CD4-positive, alpha-beta T cell treated with Interleukin-15 for 4 hours (primary cell): ENCODE results near the gene NCK1.

Experiments used
- DNase-seq: peaks from one replicate; pipeline ENCODE4 v3.0.0-alpha.2; 2020; ENCODE audit warnings: low spot score

Gene NCK1

DNA sequence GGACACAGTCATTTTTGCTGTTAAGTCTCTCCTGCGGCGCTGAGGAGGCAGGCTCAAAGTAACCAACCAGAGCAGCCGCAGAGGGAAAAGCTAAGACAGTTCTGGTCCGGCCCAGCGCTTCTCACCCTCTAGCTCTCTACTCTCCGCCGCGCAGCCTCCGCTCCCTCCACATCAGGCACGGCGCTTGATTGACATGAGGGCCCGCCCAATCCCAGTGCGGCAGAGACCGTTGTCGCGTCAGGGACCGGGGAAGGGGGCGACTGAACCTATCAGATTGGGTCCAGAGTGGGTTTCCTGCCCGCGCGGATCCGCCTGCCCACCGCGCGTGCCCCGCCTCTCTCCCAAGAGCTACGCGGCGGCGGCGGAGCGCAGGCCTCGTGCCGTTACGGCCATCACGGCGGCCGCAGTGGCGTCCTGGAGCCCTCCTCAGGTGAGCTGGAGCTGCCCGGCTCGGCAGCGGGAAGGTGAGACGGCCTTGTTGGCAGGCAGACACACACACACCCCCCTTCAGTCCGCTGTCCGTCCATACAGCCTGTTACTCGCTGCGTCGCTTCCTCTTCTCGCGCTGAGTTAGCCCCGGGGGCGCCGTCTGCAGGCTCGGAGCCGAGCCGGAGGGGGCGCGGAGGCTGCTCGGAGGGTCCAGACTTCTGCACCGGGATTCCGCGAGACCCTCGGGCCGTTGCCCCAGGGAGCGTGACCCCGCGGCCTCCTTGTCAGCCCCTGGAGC lies at the start of gene NCK1:
NCK1 (plus strand) TSS at position 319 of the 727 bp plus-strand sequence. CDS start 65,794 bp downstream, outside the sequence.
- peak; percentile 99 for DNase-seq

DNA sequence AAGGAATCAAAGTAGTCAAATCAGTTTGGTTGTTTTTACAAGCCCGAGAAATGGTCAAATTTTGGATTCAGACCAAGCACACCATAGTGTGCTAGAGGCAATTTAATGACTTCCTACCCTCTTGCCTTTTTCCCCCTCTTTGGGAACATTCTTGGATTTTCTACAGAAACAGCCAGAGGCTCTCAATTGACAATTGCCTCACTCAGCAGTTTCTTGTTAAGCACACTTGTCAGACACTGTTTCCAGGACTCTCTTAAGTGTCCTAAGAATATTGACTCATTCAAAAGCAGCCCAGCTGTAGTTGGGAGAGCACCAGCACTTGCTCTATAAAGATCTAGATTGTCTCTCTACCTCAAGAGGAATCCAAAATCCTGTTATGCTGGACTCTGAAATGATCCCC lies 44.6 kb upstream of the NCK1 start:
- DNase-seq = no peak

DNA sequence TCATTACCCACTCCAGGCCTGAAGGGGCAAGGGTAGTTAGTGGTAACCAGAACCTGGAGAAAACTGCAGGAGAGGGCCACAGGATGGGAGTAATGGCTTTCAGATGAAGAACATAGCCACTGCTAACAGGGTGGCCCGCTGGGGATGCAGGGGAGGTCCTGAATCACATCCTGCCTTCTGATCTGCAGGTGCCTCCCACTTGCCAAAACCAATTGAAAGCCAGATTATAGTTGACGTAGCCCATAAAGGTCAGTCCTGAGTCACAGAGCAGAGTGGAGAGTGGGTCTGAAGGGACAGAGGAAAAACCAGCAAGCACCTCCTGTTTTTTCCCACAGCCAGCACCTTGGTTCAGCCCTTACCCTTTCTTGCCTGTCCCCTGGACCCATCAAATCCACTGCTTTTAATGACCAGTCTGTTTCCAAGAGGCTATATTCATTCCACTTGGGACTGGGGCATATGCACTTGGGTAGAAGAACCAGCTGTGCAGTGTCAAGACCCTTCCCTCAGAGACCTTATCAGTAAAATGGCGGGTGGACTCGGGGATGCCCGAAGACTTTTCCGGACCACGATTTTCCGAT lies 43.7 kb upstream of the NCK1 start:
- DNase-seq = peak; percentile 37

DNA sequence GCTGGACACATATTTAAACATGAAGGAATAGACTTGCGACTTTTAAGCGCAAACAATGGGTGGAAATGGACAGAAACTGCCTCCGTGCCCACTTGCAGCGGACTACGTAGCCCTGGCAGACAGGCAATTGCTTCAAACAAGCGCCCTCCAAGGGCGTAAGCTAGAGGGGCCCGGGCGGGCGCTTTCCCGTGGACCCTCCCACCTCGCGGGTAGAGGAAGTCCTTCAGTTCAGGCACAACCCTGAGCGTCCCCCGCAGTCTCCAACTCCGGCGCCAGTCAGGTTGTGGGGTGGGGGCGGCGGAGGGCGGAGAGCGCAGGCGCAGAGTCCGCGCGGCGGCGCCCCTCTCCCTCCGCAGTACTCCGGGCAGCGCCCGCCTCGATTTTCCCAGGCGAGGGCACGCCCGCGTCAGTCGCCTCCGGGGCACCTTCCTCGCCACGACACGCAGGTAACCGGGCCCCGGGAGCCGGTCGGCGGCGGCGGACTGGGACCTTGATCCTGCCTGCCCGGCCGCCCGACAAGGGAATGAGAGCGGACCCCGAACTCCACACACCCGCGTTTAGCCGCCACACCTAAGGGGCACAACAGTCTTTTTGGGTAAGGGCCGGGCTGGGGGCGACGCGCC lies 43.1 kb upstream of the NCK1 start, which contains the start of gene SLC35G2:
SLC35G2 (plus strand) TSS at position 358 of the 623 bp plus-strand sequence. CDS start 35,335 bp downstream, outside the sequence.
- DNase-seq = peak; percentile 19

DNA sequence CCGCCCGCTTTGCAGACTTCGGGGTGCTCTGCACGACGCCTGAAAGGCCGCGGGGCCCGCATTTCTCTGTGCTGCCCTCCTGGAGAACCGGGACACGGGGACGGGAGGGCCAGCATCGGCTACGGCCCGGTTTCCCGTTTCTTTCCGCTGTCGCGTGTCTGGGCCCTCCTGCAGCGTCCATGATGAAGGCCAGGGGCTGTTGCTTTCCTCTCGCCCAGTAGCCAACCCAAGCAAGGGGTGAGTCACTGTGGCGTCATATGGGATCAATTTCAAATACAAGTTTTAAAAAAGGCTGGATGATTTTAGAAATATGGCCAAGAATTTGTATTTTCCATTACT lies 42.6 kb upstream of the NCK1 start:
- DNase-seq = no peak

DNA sequence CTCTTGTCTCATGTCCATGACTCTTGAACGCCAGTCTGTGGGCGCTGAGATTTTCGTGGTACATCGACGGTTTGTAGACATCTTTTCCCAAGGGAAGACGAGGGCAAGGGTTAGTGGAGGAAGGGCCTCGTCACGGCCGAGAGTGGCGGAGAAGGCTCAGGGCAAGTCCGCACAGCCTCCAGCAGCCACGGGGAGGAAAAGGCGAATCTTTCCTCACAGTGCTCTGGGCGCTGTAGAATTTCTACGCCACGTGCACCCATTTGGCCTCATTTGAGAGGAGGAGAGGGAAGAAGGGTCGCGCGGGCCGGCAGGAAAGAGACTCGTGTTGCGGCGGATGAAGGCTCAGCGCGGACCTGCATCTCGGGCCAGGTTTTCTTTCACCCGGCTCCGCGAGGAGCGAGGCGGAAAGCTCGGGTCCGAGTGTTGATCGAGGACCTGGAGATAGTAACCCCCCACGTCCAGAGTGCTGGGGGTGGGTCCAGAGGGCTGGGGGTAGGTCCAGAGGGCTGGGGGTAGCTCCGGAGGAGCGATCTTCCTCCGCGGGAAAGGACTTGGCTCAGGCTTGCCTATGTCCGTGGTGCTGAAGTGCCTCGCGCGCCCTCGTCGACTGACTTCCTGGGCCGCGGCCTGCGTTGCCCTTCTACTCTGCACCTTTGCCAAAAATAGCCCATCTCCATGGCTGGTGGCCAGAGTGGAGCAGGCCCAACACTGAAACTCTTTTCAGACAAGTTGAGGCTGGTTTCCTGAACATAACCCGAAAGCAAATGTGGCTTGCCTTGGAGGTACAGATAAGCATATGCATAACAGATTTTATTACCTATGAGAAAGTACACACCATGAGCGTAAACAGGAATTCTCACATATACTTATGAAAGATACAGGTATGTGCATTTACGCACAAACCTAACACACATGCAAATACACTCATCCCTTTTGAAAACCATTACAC lies 42.0 kb upstream of the NCK1 start:
- no peak for DNase-seq

DNA sequence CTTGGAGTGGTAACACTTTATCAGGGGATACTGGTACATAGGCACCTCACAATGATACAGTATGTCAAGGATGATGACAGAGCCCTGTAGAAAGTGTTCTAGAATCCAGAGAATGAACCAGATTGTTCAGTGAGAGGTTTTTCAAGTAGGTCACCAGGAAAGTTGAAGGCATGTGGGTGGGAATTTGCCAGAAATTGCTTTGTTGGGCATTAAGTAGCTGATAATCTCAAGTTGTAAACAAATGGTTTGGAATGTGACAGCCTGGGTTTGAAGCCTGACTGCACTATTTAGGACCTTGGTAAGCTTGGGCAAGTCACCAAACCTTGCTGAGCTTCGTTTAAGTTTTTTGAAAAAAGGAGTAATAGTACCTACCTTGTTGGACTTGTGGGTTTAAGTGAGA lies 30.5 kb upstream of the NCK1 start:
- DNase-seq = no peak

DNA sequence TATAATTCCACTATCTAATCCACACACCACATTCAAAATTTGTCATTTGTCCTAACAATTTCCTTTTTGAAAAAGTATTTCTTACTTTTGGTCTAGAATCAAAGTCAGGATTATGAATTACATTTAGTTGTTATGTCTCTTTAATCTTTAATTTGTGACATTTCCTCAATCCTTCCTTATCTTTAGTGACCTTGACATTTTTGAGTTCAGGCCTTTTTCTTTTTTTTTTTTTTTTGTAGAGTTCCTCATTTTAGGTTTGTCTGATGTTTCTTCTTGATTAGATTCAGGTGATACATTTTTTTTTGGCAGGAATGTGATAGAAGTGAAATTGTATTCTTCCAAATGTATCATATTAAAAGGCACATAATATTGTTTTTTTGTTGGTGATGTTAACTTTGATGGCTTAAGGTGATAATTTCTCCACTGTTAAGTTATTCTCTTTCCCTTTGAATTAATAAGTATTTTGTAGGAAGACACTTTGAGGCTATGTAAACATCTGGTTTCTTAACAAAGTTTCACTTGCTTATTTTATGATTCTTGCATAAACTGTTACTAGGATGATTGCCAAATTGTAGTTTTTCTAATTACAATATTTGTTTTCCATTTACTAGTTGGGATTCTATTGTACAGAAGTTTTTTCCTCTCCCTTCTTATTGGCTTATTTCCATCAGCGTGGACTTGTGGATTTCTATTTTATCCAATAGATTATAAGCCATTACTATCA lies 26.8 kb upstream of the NCK1 start:
- DNase-seq = no peak

DNA sequence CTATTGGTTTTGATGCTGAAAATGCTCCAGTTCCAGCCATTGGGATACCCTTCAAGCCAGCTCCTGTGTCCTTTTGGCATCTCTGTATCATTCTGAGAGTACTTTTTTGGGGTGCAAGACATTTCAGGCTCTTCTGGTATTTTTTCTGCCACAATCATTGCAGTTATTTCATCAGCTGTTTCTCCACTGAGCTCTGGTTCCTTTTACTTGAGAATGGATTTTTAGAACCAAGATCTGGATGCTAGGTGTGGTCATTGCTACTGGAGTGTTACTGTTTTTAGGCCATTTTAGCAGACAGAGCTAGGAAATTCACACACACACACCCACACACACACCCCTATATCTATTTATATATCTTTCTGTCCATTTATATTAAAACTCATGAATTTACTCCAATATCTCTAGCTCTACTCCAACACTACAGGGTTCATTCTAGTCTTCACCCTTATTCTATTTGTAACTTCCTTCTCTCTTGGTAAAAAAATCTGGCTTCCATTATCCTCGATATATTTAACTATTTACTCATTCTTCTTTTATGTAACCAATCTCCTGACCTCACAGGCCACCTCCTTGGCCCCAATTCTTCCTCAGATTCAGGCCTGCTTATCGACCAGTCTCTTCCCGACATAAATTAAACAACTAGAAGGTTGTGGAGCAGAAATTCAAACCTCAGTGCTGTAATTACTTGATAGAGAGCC lies 26.0 kb upstream of the NCK1 start:
- no peak for DNase-seq

DNA sequence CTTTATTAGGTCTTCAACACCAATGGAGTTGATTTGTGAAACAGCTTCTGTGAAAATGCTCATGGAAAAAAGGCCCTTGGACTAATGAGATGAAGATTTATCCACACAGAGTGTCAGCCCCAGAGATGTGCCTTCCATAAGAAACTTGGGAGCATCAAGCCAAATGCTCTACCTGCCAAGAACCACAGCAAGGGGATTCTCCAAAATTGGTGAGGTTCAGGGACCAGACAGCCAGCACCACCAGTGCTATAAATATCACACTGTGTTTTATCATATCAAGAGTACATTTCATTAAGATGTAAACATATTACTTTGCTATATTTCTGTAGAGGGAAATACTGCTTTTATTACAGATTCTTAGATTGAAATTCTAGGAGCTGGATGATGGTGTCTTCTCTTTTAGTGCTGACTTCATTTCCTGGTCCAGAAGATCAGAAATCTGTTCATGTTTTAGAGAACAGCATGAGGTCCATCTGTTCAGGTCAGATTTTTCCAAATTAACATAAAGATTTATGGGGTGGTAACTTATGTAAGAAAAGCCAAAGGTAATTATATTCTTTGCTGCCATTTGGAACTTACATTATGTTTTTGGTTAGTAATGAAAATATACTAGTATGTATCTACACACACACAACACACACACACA lies 25.4 kb upstream of the NCK1 start:
- DNase-seq = no peak

DNA sequence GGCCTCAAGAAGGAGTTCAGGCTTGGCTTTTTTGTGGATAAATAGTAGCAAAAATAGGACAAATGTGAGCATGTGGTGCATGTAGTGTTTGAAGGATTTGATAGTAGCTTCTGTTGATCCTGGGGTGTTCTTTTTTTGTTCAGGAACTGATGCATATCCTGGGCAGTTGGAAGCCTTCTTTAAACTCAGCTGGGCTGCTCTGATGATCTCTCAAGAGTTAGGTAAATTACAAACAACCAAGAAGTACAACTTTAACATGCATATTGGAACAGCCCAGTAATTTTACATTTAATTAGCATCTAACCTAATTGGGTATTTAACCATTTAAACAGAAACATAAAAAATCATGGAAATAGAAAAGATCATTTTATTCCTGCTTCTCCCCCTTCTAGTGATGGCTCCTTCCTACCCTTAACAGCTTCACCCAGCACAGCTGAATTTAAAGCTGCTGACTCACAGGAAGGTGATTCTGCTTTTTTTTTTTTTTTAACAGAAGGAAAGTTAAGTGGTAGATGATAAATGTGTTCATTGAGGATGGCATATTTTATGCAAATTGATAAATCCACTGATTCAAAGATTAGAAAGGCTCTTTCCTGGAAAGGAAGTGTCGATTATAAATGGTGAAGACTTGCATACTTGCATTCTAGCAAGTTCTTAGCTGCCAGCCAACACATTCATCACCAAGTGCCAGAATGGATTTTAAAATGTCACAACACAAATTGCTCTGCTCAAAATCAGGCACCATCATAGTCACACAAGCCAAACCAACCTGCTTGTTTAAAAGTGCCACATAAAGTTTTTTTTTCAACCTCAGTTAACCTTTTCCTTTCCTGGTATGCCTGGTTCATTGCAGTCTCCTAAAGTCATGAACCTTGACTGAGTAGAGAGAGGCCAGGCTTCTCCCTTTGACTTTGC lies 23.1 kb upstream of the NCK1 start:
- peak; percentile 2 for DNase-seq

DNA sequence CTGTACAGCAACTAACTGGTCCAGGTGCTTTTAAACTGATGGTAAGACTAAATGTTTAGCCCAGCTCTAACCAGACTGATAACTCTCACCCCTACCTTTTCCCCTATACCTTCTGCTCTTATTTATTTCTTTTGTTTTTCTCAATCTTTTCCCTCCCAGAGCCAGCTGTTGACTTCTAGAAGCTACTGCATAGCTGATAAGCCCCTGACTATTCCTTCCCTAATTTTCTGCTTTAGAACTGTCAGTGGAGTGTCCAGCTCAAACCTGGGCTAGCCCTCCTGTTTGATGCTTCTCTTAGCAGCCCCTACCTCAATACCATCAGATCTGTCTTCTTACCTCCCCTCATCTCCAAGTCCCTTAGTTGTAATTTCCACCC lies 22.5 kb upstream of the NCK1 start:
- DNase-seq = no peak

DNA sequence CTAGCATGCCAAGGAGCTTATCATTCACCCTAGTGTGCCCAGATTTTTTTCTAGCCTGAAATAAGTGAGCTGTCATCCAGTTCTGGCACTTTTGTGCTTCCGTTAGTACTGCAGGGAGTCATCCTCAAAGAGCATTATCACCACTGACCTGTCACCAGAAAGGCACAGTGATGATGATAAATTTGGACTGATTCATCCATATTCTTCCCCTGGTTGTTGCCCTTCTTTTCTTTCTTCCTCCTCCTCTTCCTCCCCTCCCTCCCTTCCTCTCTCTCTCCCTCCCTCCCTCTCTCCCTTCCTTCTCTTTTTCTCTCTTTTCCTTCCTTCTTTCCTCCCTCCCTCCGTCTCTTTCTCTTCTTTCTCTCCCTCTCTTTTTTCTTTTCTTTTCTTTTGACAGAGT lies 21.8 kb upstream of the NCK1 start:
- DNase-seq = no peak

DNA sequence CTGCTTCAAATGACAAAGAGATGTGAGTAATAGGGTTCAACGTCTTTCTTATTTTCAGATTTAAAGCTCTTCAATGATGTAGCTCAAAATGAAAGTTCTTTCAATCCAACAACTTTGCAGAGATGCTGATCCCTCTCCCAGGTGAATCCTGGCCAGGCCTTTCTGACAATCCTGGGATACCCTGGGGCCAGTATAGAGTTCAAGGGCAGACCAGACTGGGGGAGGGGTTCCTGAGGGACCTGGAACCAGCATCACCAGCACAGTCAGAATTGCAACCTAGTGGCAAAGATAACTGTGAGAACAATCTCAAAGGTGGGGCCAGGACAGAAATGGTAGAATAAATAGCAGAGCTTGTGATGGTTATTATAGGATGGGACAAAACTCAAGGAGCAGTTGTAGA lies 19.7 kb upstream of the NCK1 start:
- DNase-seq = no peak

DNA sequence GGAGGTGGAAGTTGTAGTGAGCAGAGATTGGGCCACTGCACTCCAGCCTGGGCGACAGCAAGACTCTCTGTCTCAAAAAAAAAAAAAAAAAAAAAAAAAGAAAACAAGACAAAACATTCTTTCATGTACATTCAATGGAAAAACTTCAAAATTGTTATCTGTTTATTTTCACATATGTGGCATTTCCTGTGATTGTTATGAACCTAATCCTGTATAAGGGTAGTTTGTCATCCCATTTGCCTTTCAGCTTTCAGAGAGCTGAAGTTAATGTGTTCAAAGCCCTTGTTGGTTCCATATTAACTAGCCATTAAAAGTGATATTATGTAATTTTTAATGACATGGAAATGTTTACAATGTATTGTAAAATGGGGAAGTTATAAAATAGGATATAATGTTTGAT lies 17.3 kb upstream of the NCK1 start:
- no peak for DNase-seq

DNA sequence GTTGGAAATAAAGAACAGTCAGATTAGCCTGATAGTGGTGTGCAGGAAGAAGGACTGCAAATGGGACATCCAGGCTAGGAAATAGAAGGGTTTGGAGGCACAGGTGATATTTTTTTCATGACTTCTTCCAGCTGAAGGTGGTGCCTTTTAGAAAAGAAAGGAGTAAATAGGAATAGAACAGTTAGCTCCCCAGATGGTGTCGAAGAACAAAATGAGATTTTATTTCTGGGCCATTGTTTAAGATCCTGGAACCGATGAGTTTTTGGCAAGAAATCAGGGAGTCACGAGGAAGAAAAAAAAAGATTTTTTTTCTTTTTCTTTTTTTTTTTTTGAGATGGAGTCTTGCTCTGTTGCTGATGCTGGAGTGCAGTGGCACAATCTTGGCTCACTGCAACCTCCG lies 9.8 kb upstream of the NCK1 start:
- no peak for DNase-seq

DNA sequence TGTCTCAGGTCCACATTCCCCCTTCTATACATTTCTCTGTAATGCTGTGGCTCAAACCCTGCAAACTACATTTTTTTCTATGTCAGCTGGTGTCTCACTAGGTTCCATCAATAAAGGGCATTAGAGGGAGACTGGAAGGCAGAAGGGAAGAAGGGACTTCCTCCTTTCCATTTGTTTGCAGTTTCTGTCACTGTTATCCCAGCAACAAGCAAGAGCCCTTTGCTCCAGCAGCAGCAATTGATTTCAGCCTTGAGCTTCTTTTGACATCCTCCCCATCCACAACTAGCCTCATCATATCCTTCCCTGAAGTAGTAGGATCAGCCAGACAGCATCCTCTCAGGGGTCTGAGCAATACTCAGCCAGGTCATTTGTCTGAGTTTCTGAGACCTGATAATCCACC lies 5.3 kb upstream of the NCK1 start:
- no peak for DNase-seq

DNA sequence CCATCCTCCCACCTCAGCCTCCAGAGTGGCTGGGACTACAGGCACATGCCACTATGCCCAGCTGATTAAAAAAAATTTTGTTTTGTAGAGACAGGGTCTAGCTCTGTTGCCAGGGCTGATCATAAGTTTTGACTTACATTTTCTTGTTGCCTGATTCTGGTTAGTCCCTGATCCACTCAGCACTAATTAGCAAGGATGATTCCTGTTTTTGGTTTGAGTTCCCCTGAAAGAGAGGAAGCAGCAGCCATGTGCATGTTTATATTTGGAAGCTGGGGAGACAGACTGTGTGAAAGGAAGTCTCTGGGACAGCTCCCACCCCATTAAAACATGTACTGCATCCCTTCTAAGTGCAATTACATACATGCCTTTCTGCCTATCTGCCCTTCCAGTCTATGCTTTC lies 3.6 kb upstream of the NCK1 start:
- no peak for DNase-seq

DNA sequence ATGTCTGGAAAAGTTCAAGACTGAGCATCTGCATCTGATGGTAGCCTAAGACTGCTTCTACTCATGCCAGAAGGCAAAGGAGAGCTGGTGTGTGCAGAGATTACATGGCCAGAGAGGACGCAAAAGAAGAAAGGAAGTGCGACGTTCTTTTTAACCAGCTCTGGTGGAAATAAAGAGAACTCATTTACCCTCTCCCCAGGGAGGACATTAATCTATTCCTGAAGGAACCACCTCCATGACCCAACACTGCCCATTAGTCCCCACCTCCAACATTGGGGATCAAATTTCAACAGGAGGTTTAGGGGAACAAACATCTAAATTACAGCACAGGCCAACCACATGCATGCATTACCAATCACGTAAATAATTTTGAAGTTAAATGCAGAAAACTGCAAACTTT lies 1.5 kb upstream of the NCK1 start:
- no peak for DNase-seq
